HCT116 (cell line): ENCODE data around the gene TMEM126A. TPM values are rescaled to one million over a fixed set of nuclear protein-coding genes. Genes with fewer than 3 reads are reported as not detected.

Source experiments
- ATAC-seq: fragments of 200-7000 bp; cut with Tn5 transposase; 2 replicates; pipeline ENCODE4 v1.9.1; 2020; ENCODE audit warnings: mild to moderate bottlenecking, moderate library complexity
- BruUV-seq: library from RNA; stranded (reverse); fragments of 400-500 nt; replicated peaks from 2 replicates; lab custom pipeline; 2021; lab: Mats Ljungman, UMichigan
- CTCF ChIA-PET: fragments of 300-600 bp; sonication (Branson Sonifier 250); formaldehyde crosslinking; loops from one replicate; lab custom pipeline; 2021; ENCODE audit warnings: antibody characterized with exemption; lab: Charles Lee
- POLR2A ChIA-PET: fragments of 300-600, 350-600 bp; sonication (Branson Sonifier 250); formaldehyde crosslinking; loops from one replicate; lab custom pipeline; 2021; ENCODE audit warnings: antibody characterized with exemption; lab: Charles Lee
- RAD21 ChIA-PET, 2 experiments: fragments of 300-600 bp; sonication (Branson Sonifier 250); formaldehyde crosslinking; loops; one replicate each; lab custom pipeline; 2023; ENCODE audit warnings: low total read pairs in 2 of 2; ENCODE audit not compliant: uncharacterized antibody in 2 of 2, unreplicated experiment in 2 of 2, low non-redundant PET in 1 of 2; lab: Charles Lee
- DNase-seq: peaks from one replicate; pipeline ENCODE4 v3.0.0-alpha.2; 2010; ENCODE audit warnings: low read depth, low spot score
- H2AFZ ChIP-seq: fragments of 200-600 bp; shearing (Covaris generic), sonication (generic); 2 replicates; pipeline ENCODE4 v1.6.1; 2017; ENCODE audit warnings: low read depth, mixed run types, mixed read lengths, antibody characterized with exemption, low read length; ENCODE audit not compliant: poor library complexity, severe bottlenecking
- H3K27ac ChIP-seq: 2 replicates; pipeline ENCODE4 v1.5.1; 2012; ENCODE audit warnings: low read depth, low read length
- H3K27me3 ChIP-seq: fragments of 200-600 bp; sonication (generic); 2 replicates; pipeline ENCODE4 v1.6.1; 2016; ENCODE audit warnings: mixed run types, low read length, mixed read lengths; ENCODE audit not compliant: insufficient read depth
- H3K36me3 ChIP-seq, 2 experiments: fragments of 200-500 bp in 1 of 2; fragments of 200-600 bp in 1 of 2; sonication (Bioruptor generic) in 1 of 2; sonication (generic) in 1 of 2; 2 replicates each; pipeline versions ENCODE4 v1.5.1 to v1.6.1; 2014 to 2016; ENCODE audit warnings: low read length in 2 of 2, inconsistent platforms in 1 of 2, mixed read lengths in 1 of 2, mixed run types in 1 of 2; ENCODE audit not compliant: insufficient read depth in 2 of 2, control insufficient read depth in 1 of 2
- H3K4me1 ChIP-seq, 2 experiments: fragments of 200-600 bp in 1 of 2; sonication (generic) in 1 of 2; 2 replicates each; pipeline versions ENCODE4 v1.5.1 to v1.6.1; 2012 to 2017; ENCODE audit warnings: low read length in 2 of 2, inconsistent platforms in 1 of 2, mild to moderate bottlenecking in 1 of 2, mixed read lengths in 1 of 2, mixed run types in 1 of 2, moderate library complexity in 1 of 2; ENCODE audit not compliant: insufficient read depth in 2 of 2, control insufficient read depth in 1 of 2
- H3K4me2 ChIP-seq: fragments of 200-600 bp; sonication (generic); 2 replicates; pipeline ENCODE4 v1.6.1; 2017; ENCODE audit warnings: mixed run types, low read length, mixed read lengths
- H3K4me3 ChIP-seq, 2 experiments: fragments of 200-600 bp in 1 of 2; sonication (generic) in 1 of 2; replicated peaks in 1 of 2; 2 replicates each; pipeline ENCODE4 v1.5.1; 2011 to 2016; ENCODE audit warnings: low read length in 2 of 2, control low read depth in 1 of 2, low read depth in 1 of 2, mild to moderate bottlenecking in 1 of 2, mixed read lengths in 1 of 2, mixed run types in 1 of 2
- H3K79me2 ChIP-seq: fragments of 200-600 bp; sonication (generic); 2 replicates; pipeline ENCODE4 v1.6.1; 2017; ENCODE audit warnings: mild to moderate bottlenecking, mixed run types, low read length, moderate library complexity, mixed read lengths; ENCODE audit not compliant: insufficient read depth
- H3K9ac ChIP-seq: fragments of 200-600 bp; sonication (generic); 2 replicates; pipeline ENCODE4 v1.6.1; 2016; ENCODE audit warnings: low read length, mixed read lengths
- H3K9me2 ChIP-seq: fragments of 200-600 bp; sonication (generic), shearing (Covaris generic); 2 replicates; pipeline ENCODE4 v1.6.1; 2017; ENCODE audit warnings: mixed run types, mild to moderate bottlenecking, moderate library complexity; ENCODE audit not compliant: insufficient read depth
- H3K9me3 ChIP-seq, 2 experiments: fragments of 200-500 bp in 1 of 2; fragments of 200-600 bp in 1 of 2; sonication (Bioruptor generic) in 1 of 2; sonication (generic) in 1 of 2; 2 replicates each; pipeline ENCODE4 v1.6.1; 2014 to 2017; ENCODE audit warnings: low read length in 2 of 2, mixed read lengths in 2 of 2, inconsistent platforms in 1 of 2, low read depth in 1 of 2, mild to moderate bottlenecking in 1 of 2, mixed run types in 1 of 2, moderate library complexity in 1 of 2; ENCODE audit not compliant: control insufficient read depth in 1 of 2, insufficient read depth in 1 of 2
- H4K20me1 ChIP-seq: fragments of 200-600 bp; sonication (generic), shearing (Covaris generic); 2 replicates; pipeline ENCODE4 v1.6.1; 2017; ENCODE audit warnings: mixed run types, mild to moderate bottlenecking, moderate library complexity; ENCODE audit not compliant: insufficient read depth
- CEBPB ChIP-seq: IDR thresholded peaks from 2 replicates; pipeline ENCODE4 v1.6.1; 2012; ENCODE audit warnings: low read depth
- EZH2 ChIP-seq: fragments of 200-600 bp; sonication (generic); IDR thresholded peaks from 2 replicates; pipeline ENCODE4 v1.6.1; 2017; ENCODE audit warnings: antibody characterized with exemption, mixed run types
- RAD21 ChIP-seq: IDR thresholded peaks from 2 replicates; pipeline ENCODE4 v1.6.1; 2012; ENCODE audit warnings: low read depth, mild to moderate bottlenecking
- SRF ChIP-seq: IDR thresholded peaks from 2 replicates; pipeline ENCODE4 v1.6.1; 2012; ENCODE audit warnings: low read depth
- YY1 ChIP-seq: IDR thresholded peaks from 2 replicates; pipeline ENCODE4 v1.6.1; 2011; ENCODE audit warnings: low read length, low read depth, moderate library complexity, mild to moderate bottlenecking; ENCODE audit not compliant: insufficient replicate concordance; ENCODE audit errors: extremely low read depth
- ZNF274 ChIP-seq: fragments of 200-500 bp; sonication (Bioruptor generic); IDR thresholded peaks from 2 replicates; pipeline ENCODE4 v1.6.1; 2014; ENCODE audit warnings: mild to moderate bottlenecking, low read depth, low read length, inconsistent platforms
- intact Hi-C: fragments of 100-400 bp; cut with micrococcal nuclease; formaldehyde crosslinking; loops from 2 replicates; pipeline ENCODE4 v1.10.0; 2022
- total RNA-seq: library from RNA; stranded (reverse); gene quantifications from one replicate; pipeline ENCODE4 v1.2.1, GENCODE V29; 2021; ENCODE audit not compliant: unreplicated experiment
- TF ChIP-seq, protein P1 (sequence below): IDR thresholded peaks from 2 replicates; pipeline ENCODE4 v1.6.1; 2012

TMEM126A gene
- total RNA-seq, 1 experiment from 2014 or later = 24.1 TPM

DNA sequence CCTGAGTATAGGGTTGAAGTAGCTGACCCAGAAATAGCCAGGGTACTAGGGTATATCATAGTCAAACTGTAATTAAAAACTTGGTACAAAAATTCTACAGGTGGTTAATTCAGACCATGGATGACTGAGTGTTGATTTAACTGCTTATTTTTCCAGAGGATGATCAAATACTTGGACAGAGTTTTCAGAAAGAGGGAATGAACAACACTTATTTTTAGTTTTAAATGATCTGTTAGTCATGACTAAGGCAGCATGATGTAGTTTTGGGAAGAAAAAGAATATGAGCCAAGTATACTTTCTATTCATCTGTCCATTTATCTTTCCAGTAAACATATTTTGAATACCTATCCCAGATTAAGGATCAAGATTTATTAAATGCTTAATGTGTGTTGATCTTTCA, 58.0 kb downstream of the TMEM126A start:
- no peak overlapping the region for H3K4me2 ChIP-seq
- intact Hi-C loops = no loop called here
- H3K36me3 ChIP-seq = no peaks in the 10 kb centered on the region
- no peak overlapping the region for H3K27ac ChIP-seq
- CTCF ChIA-PET = no interaction called here
- H2AFZ ChIP-seq = no peak overlapping the region
- BruUV-seq = no TSS peak
- RAD21 ChIA-PET = no interaction called here
- POLR2A ChIA-PET = no interaction called here
- H3K4me3 ChIP-seq = no peak overlapping the region
- H3K4me1 ChIP-seq = no peaks in the 10 kb centered on the region
- no peak overlapping the region for H3K9ac ChIP-seq
- no peaks in the 10 kb centered on the region for H3K9me3 ChIP-seq
- no peak for DNase-seq
- no peaks in the 10 kb centered on the region for H3K79me2 ChIP-seq
- TF ChIP-seq RAD21 (no peak), YY1 (no peak), EZH2 (no peak), SRF (no peak), ZNF274 (no peak), CEBPB (no peak)
- TF ChIP-seq, protein P1, sequence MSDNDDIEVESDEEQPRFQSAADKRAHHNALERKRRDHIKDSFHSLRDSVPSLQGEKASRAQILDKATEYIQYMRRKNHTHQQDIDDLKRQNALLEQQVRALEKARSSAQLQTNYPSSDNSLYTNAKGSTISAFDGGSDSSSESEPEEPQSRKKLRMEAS = no peak
- no peaks in the 10 kb centered on the region for H3K27me3 ChIP-seq
- no peaks in the 10 kb centered on the region for H4K20me1 ChIP-seq
- no peak for ATAC-seq
- H3K9me2 ChIP-seq = no peaks in the 10 kb centered on the region

Other genes with a start within 250 kb of the TMEM126A start
- gene DLG2, start 20.6 kb upstream of the TMEM126A start, total RNA-seq = 2.4 TPM
- gene TMEM126B, start 19.4 kb upstream of the TMEM126A start, total RNA-seq = 49.0 TPM
- 40.2 TPM for gene CREBZF, start 17.2 kb downstream of the TMEM126A start, total RNA-seq
- 0.22 TPM for gene CCDC89, start 38.2 kb downstream of the TMEM126A start, total RNA-seq
- 12.6 TPM for gene SYTL2, start 163.2 kb downstream of the TMEM126A start, total RNA-seq
- not detected for gene CCDC83, start 207.4 kb downstream of the TMEM126A start, total RNA-seq